A673 (cell line): ENCODE data around the gene USP27X.

Source experiments
- EZH2 ChIP-seq: fragments of 200-600 bp; sonication (generic); IDR thresholded peaks from 2 replicates; pipeline ENCODE4 v1.6.1; 2017; ENCODE audit warnings: borderline replicate concordance, low read depth, mild to moderate bottlenecking, mixed read lengths, antibody characterized with exemption, low read length; ENCODE audit not compliant: poor library complexity, severe bottlenecking
- TF ChIP-seq, protein P1 (sequence below): fragments of 300-800, 200-600 bp; sonication (generic); conservative IDR thresholded peaks from 2 replicates; pipeline ENCODE4 v1.5.1; 2017; ENCODE audit warnings: low read depth, mild to moderate bottlenecking, antibody characterized with exemption, low read length, moderate library complexity, mixed read lengths

DNA sequence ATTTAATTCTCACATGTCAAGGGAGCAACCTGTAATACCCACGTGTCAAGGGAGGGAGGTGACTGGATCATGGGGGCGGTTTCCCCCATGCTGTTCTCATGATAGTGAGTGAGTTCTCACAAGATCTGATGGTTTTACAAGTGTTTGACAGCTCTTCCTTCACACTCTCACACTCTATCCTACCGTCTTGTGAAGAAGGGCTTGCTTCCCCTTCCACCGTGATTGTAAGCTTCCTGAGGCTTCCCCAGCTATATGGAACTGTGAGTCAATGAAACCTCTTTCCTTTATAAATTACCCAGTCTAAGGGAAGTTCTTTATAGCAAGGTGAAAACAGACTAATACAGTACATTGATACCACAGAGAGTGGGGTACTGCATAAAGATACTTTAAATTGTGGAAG is 17.7 kb downstream of the USP27X start:
- TF ChIP-seq, protein P1, sequence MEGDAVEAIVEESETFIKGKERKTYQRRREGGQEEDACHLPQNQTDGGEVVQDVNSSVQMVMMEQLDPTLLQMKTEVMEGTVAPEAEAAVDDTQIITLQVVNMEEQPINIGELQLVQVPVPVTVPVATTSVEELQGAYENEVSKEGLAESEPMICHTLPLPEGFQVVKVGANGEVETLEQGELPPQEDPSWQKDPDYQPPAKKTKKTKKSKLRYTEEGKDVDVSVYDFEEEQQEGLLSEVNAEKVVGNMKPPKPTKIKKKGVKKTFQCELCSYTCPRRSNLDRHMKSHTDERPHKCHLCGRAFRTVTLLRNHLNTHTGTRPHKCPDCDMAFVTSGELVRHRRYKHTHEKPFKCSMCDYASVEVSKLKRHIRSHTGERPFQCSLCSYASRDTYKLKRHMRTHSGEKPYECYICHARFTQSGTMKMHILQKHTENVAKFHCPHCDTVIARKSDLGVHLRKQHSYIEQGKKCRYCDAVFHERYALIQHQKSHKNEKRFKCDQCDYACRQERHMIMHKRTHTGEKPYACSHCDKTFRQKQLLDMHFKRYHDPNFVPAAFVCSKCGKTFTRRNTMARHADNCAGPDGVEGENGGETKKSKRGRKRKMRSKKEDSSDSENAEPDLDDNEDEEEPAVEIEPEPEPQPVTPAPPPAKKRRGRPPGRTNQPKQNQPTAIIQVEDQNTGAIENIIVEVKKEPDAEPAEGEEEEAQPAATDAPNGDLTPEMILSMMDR: no peak
- no peak for TF ChIP-seq EZH2
